Measurements from ENCODE around the gene INPPL1.

The INPPL1 gene

GRCh38 chr11:72217841-72218240, 6.7 kb upstream of the INPPL1 start:
- in situ Hi-C loops (cut with MboI; ENCODE audit: low sequenced_read_pairs), result no loop called here

DNA sequence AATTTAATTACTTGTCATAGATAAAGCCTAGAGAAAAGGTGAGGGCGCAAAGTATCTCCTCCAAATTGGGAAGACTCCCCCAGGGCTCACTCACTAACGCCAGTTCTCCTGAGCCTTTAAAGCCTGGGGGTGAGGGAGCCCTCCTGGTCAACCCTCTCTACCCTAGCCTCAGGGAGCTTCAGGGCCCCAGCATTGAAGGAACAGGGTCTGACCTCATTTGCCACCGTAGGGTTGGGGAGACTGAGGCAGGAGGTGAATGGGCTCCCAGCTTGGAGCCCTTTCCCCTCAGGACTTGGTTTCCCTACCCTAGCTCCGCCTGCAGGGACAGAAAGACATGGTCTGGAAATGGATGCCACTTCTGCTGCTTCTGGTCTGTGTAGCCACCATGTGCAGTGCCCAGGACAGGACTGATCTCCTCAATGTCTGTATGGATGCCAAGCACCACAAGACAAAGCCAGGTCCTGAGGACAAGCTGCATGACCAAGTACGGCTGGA, 6.3 kb upstream of the INPPL1 start:
- in situ Hi-C loops (cut with MboI; ENCODE audit: low sequenced_read_pairs), result no loop called here

- in situ Hi-C loops (cut with MboI; ENCODE audit: low sequenced_read_pairs), result no loop called here
These were observed 3.7 kb upstream of the INPPL1 start for GRCh38 chr11:72220696-72221363.

- in situ Hi-C loops (cut with MboI; ENCODE audit: low sequenced_read_pairs), result no loop called here
These were observed 3.0 kb upstream of the INPPL1 start for GRCh38 chr11:72221386-72222075.

DNA sequence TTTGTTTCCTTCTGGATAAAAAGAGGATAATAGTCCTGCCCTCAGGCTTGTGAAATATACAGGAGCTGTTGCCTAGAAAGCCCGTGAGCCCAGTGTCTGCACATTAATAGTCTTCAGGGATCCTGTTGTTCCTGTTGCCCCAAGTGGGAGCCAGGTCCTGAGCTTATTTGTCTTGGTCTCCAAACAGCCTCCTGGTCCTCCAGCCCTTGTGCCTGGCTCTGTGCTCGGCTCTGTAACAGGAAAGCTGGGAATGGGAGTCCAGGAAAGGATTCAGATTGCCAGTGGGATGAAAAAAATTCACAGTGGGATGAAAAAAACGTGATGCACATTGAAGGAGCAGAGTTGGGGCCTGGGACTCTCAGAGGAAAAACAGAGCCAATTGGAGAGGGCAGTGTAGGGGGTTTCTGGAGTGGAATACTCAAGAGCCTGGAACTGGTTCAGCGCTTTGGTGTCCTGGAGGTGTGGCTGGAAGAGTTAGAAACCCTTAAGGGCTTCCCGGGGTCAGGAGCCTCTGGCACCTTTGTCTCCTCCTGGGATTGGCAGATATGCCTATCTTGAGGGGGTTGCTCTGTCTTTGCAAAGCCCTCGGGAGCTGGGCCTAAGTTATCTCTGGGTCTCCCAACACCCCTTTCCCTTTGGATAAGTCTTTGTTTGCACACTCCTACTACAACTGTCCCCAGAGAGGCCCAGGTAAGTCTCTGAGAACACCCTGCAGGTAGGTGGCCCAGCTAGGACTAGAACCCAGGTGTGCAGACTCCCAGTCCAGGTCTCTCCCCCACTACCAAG, 2.3 kb upstream of the INPPL1 start:
- in situ Hi-C loops (cut with MboI; ENCODE audit: low sequenced_read_pairs), result no loop called here

- in situ Hi-C loops (cut with MboI; ENCODE audit: low sequenced_read_pairs), result no loop called here
These were observed 1.5 kb upstream of the INPPL1 start for GRCh38 chr11:72222907-72223614.

DNA sequence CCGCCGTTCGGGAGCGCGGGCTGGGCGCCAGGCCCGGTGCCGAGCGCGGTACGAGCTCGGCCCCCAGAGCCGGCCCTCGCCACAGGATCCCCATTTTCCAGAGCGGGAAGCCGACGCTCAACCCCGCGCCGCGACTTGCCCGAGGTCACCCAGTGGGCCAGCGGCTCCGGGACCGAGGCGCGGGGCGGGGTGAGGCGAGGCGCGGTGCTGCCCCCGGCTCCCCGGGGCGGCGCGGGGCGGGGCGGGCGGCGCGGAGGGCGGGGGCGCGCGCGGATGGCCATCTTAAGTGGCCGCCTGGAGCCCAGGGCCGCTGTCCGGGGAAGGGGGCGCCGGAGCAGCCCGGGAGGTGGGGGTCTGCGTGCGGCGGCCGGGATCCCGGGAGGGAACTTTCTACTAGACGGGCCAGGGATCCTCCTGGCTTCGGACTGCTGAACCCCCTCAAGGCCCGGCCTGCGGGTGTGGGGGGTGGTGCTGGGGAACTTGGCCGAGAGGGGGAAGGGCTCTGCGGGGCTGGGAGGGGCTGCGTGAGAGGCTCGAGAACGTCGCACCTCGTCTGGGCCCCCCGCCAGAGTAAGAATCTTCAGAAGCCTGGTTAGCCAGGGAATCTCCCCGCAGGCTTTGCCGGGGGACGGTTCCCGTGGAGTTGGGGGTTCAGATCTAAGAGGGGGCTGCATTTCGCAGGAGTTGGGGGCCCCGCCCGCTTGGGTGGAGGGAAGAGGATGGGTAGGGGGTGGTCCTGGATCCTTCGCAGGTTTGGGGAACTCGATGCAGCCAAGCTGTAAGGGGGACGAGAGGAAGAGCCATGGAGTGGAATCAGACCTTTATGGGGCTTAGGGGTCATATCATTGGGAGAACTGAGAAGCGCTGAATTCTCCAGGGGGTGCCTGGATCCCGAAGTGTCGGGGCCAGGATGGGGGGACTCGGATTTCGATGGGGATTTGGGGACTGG, 678 bp upstream of the INPPL1 start:
- in situ Hi-C loops (cut with MboI; ENCODE audit: low sequenced_read_pairs), result no loop called here

GRCh38 chr11:72225411-72225951, 914 bp downstream of the INPPL1 start:
- in situ Hi-C loops (cut with MboI; ENCODE audit: low sequenced_read_pairs), result no loop called here

DNA sequence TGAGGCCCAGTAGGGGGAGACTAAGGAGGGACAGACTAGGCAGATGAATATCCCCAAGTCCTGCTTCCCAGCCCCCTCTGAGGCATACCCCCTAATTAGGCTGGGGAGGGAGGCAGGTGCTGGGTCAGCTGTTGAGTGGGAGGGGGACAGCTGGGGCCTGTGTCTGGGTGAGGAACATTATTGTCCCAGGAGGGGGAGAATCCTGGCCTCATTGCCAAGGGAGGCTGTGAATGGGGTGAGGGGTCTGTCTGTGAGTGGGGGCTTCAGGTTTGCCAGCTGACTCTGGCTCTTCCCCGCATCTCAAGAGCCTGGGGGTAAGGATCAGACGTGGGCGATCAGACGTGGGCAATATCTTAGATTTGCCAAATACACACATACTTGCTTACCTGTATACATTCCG, 2.1 kb downstream of the INPPL1 start:
- in situ Hi-C loops (cut with MboI; ENCODE audit: low sequenced_read_pairs), result no loop called here

GRCh38 chr11:72227316-72228228, 3.0 kb downstream of the INPPL1 start:
- in situ Hi-C loops (cut with MboI; ENCODE audit: low sequenced_read_pairs), result no loop called here

GRCh38 chr11:72228229-72228843, 3.8 kb downstream of the INPPL1 start:
- in situ Hi-C loops (cut with MboI; ENCODE audit: low sequenced_read_pairs), result no loop called here

- in situ Hi-C loops (cut with MboI; ENCODE audit: low sequenced_read_pairs), result no loop called here
These were observed 4.3 kb downstream of the INPPL1 start for GRCh38 chr11:72228844-72229231.

DNA sequence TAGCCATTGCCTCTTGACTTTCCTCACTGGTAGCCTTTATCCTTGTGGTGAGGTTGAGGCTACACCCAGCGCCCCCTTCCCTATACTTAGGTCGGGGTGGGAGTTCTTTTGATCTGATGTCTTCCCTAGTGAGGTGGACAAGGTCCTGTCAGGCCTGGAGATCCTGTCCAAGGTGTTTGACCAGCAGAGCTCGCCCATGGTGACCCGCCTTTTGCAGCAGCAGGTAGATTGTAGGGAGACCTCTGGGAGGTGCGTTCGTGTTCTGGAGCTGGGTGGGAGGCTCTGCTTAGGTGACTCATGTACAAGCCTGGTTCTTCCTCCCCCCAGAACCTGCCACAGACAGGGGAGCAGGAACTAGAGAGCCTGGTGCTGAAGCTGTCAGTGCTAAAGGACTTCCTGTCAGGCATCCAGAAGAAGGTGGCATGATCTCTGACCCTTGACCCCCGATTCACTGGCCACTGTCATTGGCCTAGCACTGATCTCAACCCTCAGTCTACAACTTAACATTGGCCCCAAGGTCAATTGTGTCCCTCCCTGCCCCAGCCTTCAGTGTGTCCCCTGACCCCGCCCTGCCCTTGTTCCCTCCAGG, 4.9 kb downstream of the INPPL1 start:
- in situ Hi-C loops (cut with MboI; ENCODE audit: low sequenced_read_pairs), result no loop called here

- in situ Hi-C loops (cut with MboI; ENCODE audit: low sequenced_read_pairs), result no loop called here
These were observed 5.6 kb downstream of the INPPL1 start for GRCh38 chr11:72229925-72230763.

GRCh38 chr11:72230764-72231365, 6.3 kb downstream of the INPPL1 start:
- in situ Hi-C loops (cut with MboI; ENCODE audit: low sequenced_read_pairs), result no loop called here

GRCh38 chr11:72231396-72232259, 7.1 kb downstream of the INPPL1 start:
- in situ Hi-C loops (cut with MboI; ENCODE audit: low sequenced_read_pairs), result no loop called here
